Measurements from ENCODE around the gene MUS81. TPM values are rescaled to one million over a fixed set of nuclear protein-coding genes. Genes with fewer than 3 reads are reported as not detected.

The MUS81 gene
- total and polyA plus RNA-seq, 2 donors (not counting 3 experiments of a cell fraction or from before 2014, with no cell fraction given) = 57.9 to 76.9 TPM

DNA sequence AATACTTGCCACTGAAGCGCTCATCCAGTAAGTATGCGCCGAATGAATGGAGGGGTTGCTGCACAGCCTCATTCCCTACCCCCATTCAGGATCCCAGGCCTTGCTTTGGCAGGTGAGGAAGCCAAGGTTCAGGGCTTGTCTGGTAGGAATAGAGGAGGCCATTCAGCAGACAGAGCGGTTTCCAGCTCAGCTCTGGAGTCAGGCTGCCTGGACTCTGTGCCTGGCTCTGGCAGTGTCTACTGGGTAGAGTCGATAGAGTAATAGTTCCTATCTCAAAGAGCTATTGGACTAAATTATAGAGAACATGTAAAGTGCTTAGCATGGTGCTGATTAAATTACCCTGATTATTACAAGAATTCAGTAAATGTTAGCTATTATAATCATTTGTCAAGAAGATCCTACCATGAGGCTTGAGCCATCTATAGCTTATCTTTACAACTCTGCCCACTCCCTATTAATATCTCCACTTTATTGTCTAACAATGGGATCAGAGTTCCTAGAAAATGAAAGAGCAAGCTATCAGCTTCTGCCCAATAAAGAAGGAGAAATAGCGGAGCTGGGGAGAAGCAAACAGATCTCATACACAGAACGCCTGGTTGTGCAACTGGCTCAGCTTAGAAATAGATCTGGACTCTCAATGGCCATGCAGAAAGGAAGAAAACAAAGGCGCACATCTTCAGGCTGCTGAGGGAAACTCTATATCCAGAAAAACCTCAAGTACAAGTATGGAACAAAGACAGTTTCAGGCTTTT is 33.1 kb upstream of the MUS81 start:
- POLR2A ChIA-PET = interaction anchor here (1.4 kb wide), 1 partner anchor 115 kb away, joined by 4 read pairs; the partner anchor contains the start of gene KAT5
- no peak for FAIRE-seq
- dilution Hi-C loops (cut with MboI; ENCODE audit: extremely low pct_ligation_motif_present, low sequenced_read_pairs) = no loop called here

GRCh38 chr11:65829459-65829858 is 30.8 kb upstream of the MUS81 start:
- no peaks in the 10 kb centered on the region for H4K20me1 ChIP-seq (replicated peaks; ENCODE audit: control insufficient read depth, extremely low read depth, insufficient read depth, low read length)
- TF ChIP-seq FOS (IDR thresholded peaks at IDR 0.05; ENCODE audit: borderline replicate concordance, insufficient read depth, low read length) (no peak), POLR2AphosphoS5 (IDR thresholded peaks at IDR 0.05; ENCODE audit: insufficient read depth, low read depth, low read length) (no peak), POLR2A (IDR thresholded peaks at IDR 0.05; ENCODE audit: low read depth, low read length) (no peak), JUN (IDR thresholded peaks at IDR 0.05; ENCODE audit: borderline replicate concordance, insufficient read depth, insufficient read length, low read depth) (no peak), GATA2 (IDR thresholded peaks at IDR 0.05; ENCODE audit: insufficient read depth, insufficient read length, low read depth, low read length) (no peak), EZH2 (IDR thresholded peaks at IDR 0.05; ENCODE audit: borderline replicate concordance, low read depth, low read length, severe bottlenecking) (no peak), MYC (IDR thresholded peaks at IDR 0.05; ENCODE audit: low read depth, low read length) (no peak)
- TF ChIP-seq, protein P1, sequence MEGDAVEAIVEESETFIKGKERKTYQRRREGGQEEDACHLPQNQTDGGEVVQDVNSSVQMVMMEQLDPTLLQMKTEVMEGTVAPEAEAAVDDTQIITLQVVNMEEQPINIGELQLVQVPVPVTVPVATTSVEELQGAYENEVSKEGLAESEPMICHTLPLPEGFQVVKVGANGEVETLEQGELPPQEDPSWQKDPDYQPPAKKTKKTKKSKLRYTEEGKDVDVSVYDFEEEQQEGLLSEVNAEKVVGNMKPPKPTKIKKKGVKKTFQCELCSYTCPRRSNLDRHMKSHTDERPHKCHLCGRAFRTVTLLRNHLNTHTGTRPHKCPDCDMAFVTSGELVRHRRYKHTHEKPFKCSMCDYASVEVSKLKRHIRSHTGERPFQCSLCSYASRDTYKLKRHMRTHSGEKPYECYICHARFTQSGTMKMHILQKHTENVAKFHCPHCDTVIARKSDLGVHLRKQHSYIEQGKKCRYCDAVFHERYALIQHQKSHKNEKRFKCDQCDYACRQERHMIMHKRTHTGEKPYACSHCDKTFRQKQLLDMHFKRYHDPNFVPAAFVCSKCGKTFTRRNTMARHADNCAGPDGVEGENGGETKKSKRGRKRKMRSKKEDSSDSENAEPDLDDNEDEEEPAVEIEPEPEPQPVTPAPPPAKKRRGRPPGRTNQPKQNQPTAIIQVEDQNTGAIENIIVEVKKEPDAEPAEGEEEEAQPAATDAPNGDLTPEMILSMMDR (IDR thresholded peaks at IDR 0.05; ENCODE audit: extremely low read depth in 1 of 2, insufficient read depth in 1 of 2, low read depth in 1 of 2, low read length in 2 of 2) = no peak
- TF ChIP-seq, protein P2, sequence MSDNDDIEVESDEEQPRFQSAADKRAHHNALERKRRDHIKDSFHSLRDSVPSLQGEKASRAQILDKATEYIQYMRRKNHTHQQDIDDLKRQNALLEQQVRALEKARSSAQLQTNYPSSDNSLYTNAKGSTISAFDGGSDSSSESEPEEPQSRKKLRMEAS (IDR thresholded peaks at IDR 0.05; ENCODE audit: insufficient read depth, insufficient read length) = no peak
- no peaks in the 10 kb centered on the region for H3K36me3 ChIP-seq (ENCODE audit: control insufficient read depth in 2 of 2, extremely low read depth in 1 of 2, insufficient read depth in 2 of 2, low read length in 2 of 2)
- H3K27me3 ChIP-seq (ENCODE audit: control insufficient read depth in 2 of 2, insufficient read depth in 2 of 2, low read length in 2 of 2) = peaks cover 21 to 28% of the 10 kb centered on the region in 2 experiments
- peaks cover 11% of the 10 kb centered on the region for H3K4me1 ChIP-seq (ENCODE audit: control insufficient read depth, extremely low read depth, insufficient read depth, low read length)
- H3K27ac ChIP-seq (ENCODE audit: insufficient read depth, low read depth, low read length) = no peak overlapping the region
- FAIRE-seq (no peak), DNase-seq (ENCODE audit: low read depth, low spot score) (no peak)
- no peak overlapping the region for H3K4me3 ChIP-seq (replicated peaks in 1 of 3; ENCODE audit: insufficient read depth in 1 of 3, low read depth in 1 of 3, low read length in 3 of 3)
- CTCF ChIA-PET = interaction anchor here (0.8 to 1.2 kb wide), 4 partner anchors 21 to 69 kb away, joined by 3 to 4 read pairs (median 3); partner anchors contain the start of gene MUS81
- intact Hi-C loops (cut with micrococcal nuclease) (no loop called here), dilution Hi-C loops (cut with MboI; ENCODE audit: extremely low pct_ligation_motif_present, low sequenced_read_pairs) (no loop called here)
- BruUV-seq (replicated peaks) = no TSS peak
- H3K79me2 ChIP-seq (ENCODE audit: control insufficient read depth, insufficient read depth, low read length) = no peaks in the 10 kb centered on the region
- H2AFZ ChIP-seq (ENCODE audit: low read depth, low read length) = no peak overlapping the region
- no peak overlapping the region for H3K4me2 ChIP-seq (ENCODE audit: insufficient read depth, low read length)
- POLR2A ChIA-PET = no interaction called here
- no peaks in the 10 kb centered on the region for H3K9me1 ChIP-seq (replicated peaks; ENCODE audit: control insufficient read depth, extremely low read depth, insufficient read depth, low read length)
- H3K9me3 ChIP-seq (replicated peaks; ENCODE audit: control insufficient read depth, insufficient read depth, low read length) = no peaks in the 10 kb centered on the region
- H3K9ac ChIP-seq (replicated peaks; ENCODE audit: extremely low read depth, insufficient read depth, low read length) = no peak overlapping the region

More for the DNA sequence above, 33.1 kb upstream of the MUS81 start:
- Histone ChIP-seq H3K79me2 (ENCODE audit: control insufficient read depth, insufficient read depth, low read length) (no peaks in the 10 kb centered on the region), H3K9me3 (replicated peaks; ENCODE audit: control insufficient read depth, insufficient read depth, low read length) (no peaks in the 10 kb centered on the region), H3K9ac (replicated peaks; ENCODE audit: extremely low read depth, insufficient read depth, low read length) (no peak overlapping the region), H3K9me1 (replicated peaks; ENCODE audit: control insufficient read depth, extremely low read depth, insufficient read depth, low read length) (no peaks in the 10 kb centered on the region), H3K27me3 (ENCODE audit: control insufficient read depth in 2 of 2, insufficient read depth in 2 of 2, low read length in 2 of 2) (peaks cover 13 to 19% of the 10 kb centered on the region in 2 experiments), H4K20me1 (replicated peaks; ENCODE audit: control insufficient read depth, extremely low read depth, insufficient read depth, low read length) (no peaks in the 10 kb centered on the region), H2AFZ (ENCODE audit: low read depth, low read length) (no peak overlapping the region), H3K4me3 (replicated peaks in 1 of 3; ENCODE audit: insufficient read depth in 1 of 3, low read depth in 1 of 3, low read length in 3 of 3) (no peak overlapping the region), H3K36me3 (ENCODE audit: control insufficient read depth in 2 of 2, extremely low read depth in 1 of 2, insufficient read depth in 2 of 2, low read length in 2 of 2) (no peaks in the 10 kb centered on the region), H3K4me1 (ENCODE audit: control insufficient read depth, extremely low read depth, insufficient read depth, low read length) (no peaks in the 10 kb centered on the region), H3K27ac (ENCODE audit: insufficient read depth, low read depth, low read length) (no peak overlapping the region), H3K4me2 (ENCODE audit: insufficient read depth, low read length) (no peak overlapping the region)
- CTCF ChIA-PET = interaction anchor here (0.7 to 2.4 kb wide), 8 partner anchors 9 to 121 kb away, joined by 3 to 14 read pairs (median 4); partner anchors contain the start of gene MUS81
- DNase-seq (ENCODE audit: low read depth, low spot score) = no peak
- intact Hi-C loops (cut with micrococcal nuclease) = no loop called here
- no peak for TF ChIP-seq FOS (IDR thresholded peaks at IDR 0.05; ENCODE audit: borderline replicate concordance, insufficient read depth, low read length)
- TF ChIP-seq, protein P2 (IDR thresholded peaks at IDR 0.05; ENCODE audit: insufficient read depth, insufficient read length) = no peak
- no peak for TF ChIP-seq MYC (IDR thresholded peaks at IDR 0.05; ENCODE audit: low read depth, low read length)
- TF ChIP-seq EZH2 (IDR thresholded peaks at IDR 0.05; ENCODE audit: borderline replicate concordance, low read depth, low read length, severe bottlenecking) = no peak
- no TSS peak for BruUV-seq (replicated peaks)

All from endothelial cell of umbilical vein (primary cell).